NCI-H187 treated with DMSO at 0.1 percent for 48 hours (cell line): ENCODE measurements around the gene EFL1.

Experiments
- DNase-seq: peaks from one replicate; lab custom pipeline; 2025; lab: John Stamatoyannopoulos, UW

The EFL1 gene

GRCh38 chr15:82159922-82160321, 102.6 kb downstream of the EFL1 start:
- no peak for DNase-seq

GRCh38 chr15:82158811-82159210, 103.7 kb downstream of the EFL1 start:
- DNase-seq: no peak

- no peak for DNase-seq
Observed at GRCh38 chr15:82150645-82151044, 111.9 kb downstream of the EFL1 start.

- no peak for DNase-seq
Observed at GRCh38 chr15:82146990-82147461, 115.5 kb downstream of the EFL1 start.

- no peak for DNase-seq
Observed at GRCh38 chr15:82146576-82146975, 116.0 kb downstream of the EFL1 start.

GRCh38 chr15:82143390-82144385, 118.8 kb downstream of the EFL1 start:
- DNase-seq: no peak

- no peak for DNase-seq
Observed at GRCh38 chr15:82140886-82141285, 121.6 kb downstream of the EFL1 start.

- DNase-seq: no peak
Observed at GRCh38 chr15:82139823-82140268, 122.7 kb downstream of the EFL1 start.

- no peak for DNase-seq
Observed at GRCh38 chr15:82138306-82138705, 124.2 kb downstream of the EFL1 start.

- no peak for DNase-seq
Observed at GRCh38 chr15:82137261-82137660, 125.3 kb downstream of the EFL1 start.

GRCh38 chr15:82136120-82136519, 126.4 kb downstream of the EFL1 start:
- DNase-seq: no peak

- DNase-seq: no peak
Observed at GRCh38 chr15:82135638-82136037, 126.9 kb downstream of the EFL1 start.

- DNase-seq: no peak
Observed at GRCh38 chr15:82134461-82134860, 128.1 kb downstream of the EFL1 start.

- no peak for DNase-seq
Observed at GRCh38 chr15:82133251-82133650, 129.3 kb downstream of the EFL1 start.

GRCh38 chr15:82132742-82133141, 129.8 kb downstream of the EFL1 start:
- DNase-seq: no peak

- DNase-seq: no peak
Observed at GRCh38 chr15:82132096-82132495, 130.4 kb downstream of the EFL1 start.

- DNase-seq: no peak
Observed at GRCh38 chr15:82130248-82130647, 132.3 kb downstream of the EFL1 start.

GRCh38 chr15:82129761-82130160, 132.8 kb downstream of the EFL1 start:
- DNase-seq: no peak

- no peak for DNase-seq
Observed at GRCh38 chr15:82129149-82129692, 133.3 kb downstream of the EFL1 start.

- DNase-seq: no peak
Observed at GRCh38 chr15:82128401-82129148, 134.0 kb downstream of the EFL1 start.

- DNase-seq: no peak
Observed at GRCh38 chr15:82127581-82127980, 135.0 kb downstream of the EFL1 start.

GRCh38 chr15:82126346-82126745, 136.2 kb downstream of the EFL1 start:
- no peak for DNase-seq
